ENCODE results near the gene TBCD. TPM values are rescaled to one million over a fixed set of nuclear protein-coding genes. Genes with fewer than 3 reads are reported as not detected.

Gene TBCD
- total and polyA plus RNA-seq, 5 experiments from 2014 or later: 41.2 to 170 (median 91.9) TPM

- Mint-ChIP-seq H3K9me3 (peaks cover 2 to 30% (median 23%) of the 10 kb centered on the region in 9 donors), H3K27me3 (peaks cover 0 to 4% (median 0%) of the 10 kb centered on the region in 5 donors), H3K36me3 (peaks cover 13 to 37% (median 31%) of the 10 kb centered on the region in 3 donors), H3K4me3 (no peak overlapping the region), H3K4me1 (peaks cover 8 to 29% (median 13%) of the 10 kb centered on the region in 4 donors), H3K27ac (no peak overlapping the region)
- no peak for DNase-seq
- ATAC-seq: no peak
- POLR2A ChIA-PET: interaction anchor here (1.8 kb wide), 1 partner anchor 58 kb away, joined by 3 read pairs; no protein-coding TSS in a partner anchor
Observed at GRCh38 chr17:82993005-82993404, 241.1 kb downstream of the TBCD start.

Other genes starting within 250 kb of the TBCD start
- gene FOXK2, start 232.3 kb upstream of the TBCD start, total RNA-seq: 10 to 100 TPM; 54.6 to 58.4 TPM
- 1 to 10 TPM; 3.2 to 5.7 (median 4.3) TPM for gene FOXK2, start 232.3 kb upstream of the TBCD start, polyA plus RNA-seq
- gene WDR45B, start 103.6 kb upstream of the TBCD start, total RNA-seq: 10 to 100 TPM; 68.6 to 75.0 TPM
- 10 to 100 TPM; 22.5 to 32.6 (median 27.9) TPM for gene WDR45B, start 103.6 kb upstream of the TBCD start, polyA plus RNA-seq
- 1 to 10 TPM; 5.0 to 6.1 TPM for gene RAB40B, start 53.4 kb upstream of the TBCD start, total RNA-seq
- 1 to 10 TPM; 1.4 to 2.7 (median 1.7) TPM for gene RAB40B, start 53.4 kb upstream of the TBCD start, polyA plus RNA-seq
- 10 to 100 TPM; 42.8 to 43.6 TPM for gene FN3KRP, start 35.4 kb upstream of the TBCD start, total RNA-seq
- gene FN3KRP, start 35.4 kb upstream of the TBCD start, polyA plus RNA-seq: 10 to 100 TPM; 28.6 to 46.2 (median 33.9) TPM
- 10 to 100 TPM; 10.3 to 12.7 TPM for gene FN3K, start 16.4 kb upstream of the TBCD start, total RNA-seq
- under 1 TPM; 0.40 to 0.88 (median 0.43) TPM for gene FN3K, start 16.4 kb upstream of the TBCD start, polyA plus RNA-seq
- not detected for gene ZNF750, start 88.0 kb downstream of the TBCD start, total RNA-seq
- gene ZNF750, start 88.0 kb downstream of the TBCD start, polyA plus RNA-seq: not detected